GM18511 (cell line): ENCODE results near the gene ENDOD1.
A peak's percentile ranks its signal among the peaks of the same experiment; 100 is the strongest.

Experiments
- ATAC-seq: cut with Tn5 transposase; IDR thresholded peaks from one replicate; pipeline ENCODE4 v1.9.1; 2021; ENCODE audit warnings: mild to moderate bottlenecking, moderate library complexity; ENCODE audit not compliant: unreplicated experiment

Gene ENDOD1

GRCh38 chr11:95074792-95075563, 14.7 kb upstream of the ENDOD1 start:
- no peak for ATAC-seq

- peak; percentile 76 for ATAC-seq
Observed at GRCh38 chr11:95076416-95076815, 13.2 kb upstream of the ENDOD1 start.

GRCh38 chr11:95076981-95077380, 12.7 kb upstream of the ENDOD1 start:
- ATAC-seq: no peak

- no peak for ATAC-seq
Observed at GRCh38 chr11:95078526-95078925, 11.1 kb upstream of the ENDOD1 start.

GRCh38 chr11:95081010-95081409, 8.6 kb upstream of the ENDOD1 start:
- no peak for ATAC-seq

- no peak for ATAC-seq
Observed at GRCh38 chr11:95081412-95081811, 8.2 kb upstream of the ENDOD1 start.

- no peak for ATAC-seq
Observed at GRCh38 chr11:95082576-95083001, 7.1 kb upstream of the ENDOD1 start.

- ATAC-seq: peak; percentile 40
Observed at GRCh38 chr11:95084509-95084908, 5.1 kb upstream of the ENDOD1 start.

GRCh38 chr11:95085117-95085816, 4.4 kb upstream of the ENDOD1 start:
- no peak for ATAC-seq

- ATAC-seq: no peak
Observed at GRCh38 chr11:95086151-95086550, 3.5 kb upstream of the ENDOD1 start.

GRCh38 chr11:95086836-95087570, 2.6 kb upstream of the ENDOD1 start:
- no peak for ATAC-seq

- ATAC-seq: peak; percentile 54
Observed at GRCh38 chr11:95088946-95089619, 563 bp upstream of the ENDOD1 start.

GRCh38 chr11:95091663-95092180, 2.1 kb downstream of the ENDOD1 start:
- no peak for ATAC-seq

GRCh38 chr11:95092549-95093324, 3.1 kb downstream of the ENDOD1 start:
- no peak for ATAC-seq

- ATAC-seq: peak; percentile 15
Observed at GRCh38 chr11:95093548-95093947, 3.9 kb downstream of the ENDOD1 start.

- peak; percentile 84 for ATAC-seq
Observed at GRCh38 chr11:95095858-95096587, 6.4 kb downstream of the ENDOD1 start.

- ATAC-seq: no peak
Observed at GRCh38 chr11:95097209-95097608, 7.6 kb downstream of the ENDOD1 start.

- ATAC-seq: no peak
Observed at GRCh38 chr11:95098826-95099225, 9.2 kb downstream of the ENDOD1 start.

GRCh38 chr11:95100191-95100648, 10.6 kb downstream of the ENDOD1 start:
- ATAC-seq: no peak
